ENCODE data around the gene TH. TPM values are rescaled to one million over a fixed set of nuclear protein-coding genes. Genes with fewer than 3 reads are reported as not detected.

The TH gene
- total RNA-seq, 1 experiment from 2014 or later = not detected

DNA sequence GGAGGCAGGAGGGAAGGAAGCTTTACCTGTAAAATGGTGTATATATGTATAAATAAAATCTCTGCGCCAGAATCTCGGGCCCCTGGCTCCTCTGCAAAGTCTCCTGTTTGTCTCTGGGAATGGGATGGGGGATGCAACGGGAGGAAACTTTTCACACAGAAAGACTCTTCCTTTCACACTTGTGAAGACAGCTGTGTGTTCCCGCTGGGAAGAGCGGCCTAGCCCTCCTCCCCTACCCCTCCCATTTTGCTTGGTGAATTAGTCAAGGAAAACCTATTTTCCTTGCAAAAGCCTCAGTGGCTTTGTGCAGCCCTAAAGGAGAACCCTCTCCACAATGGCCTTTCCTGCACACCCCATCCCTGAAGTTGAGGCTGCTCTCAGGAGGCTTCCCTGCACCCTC is 23.0 kb downstream of the TH start:
- no peaks in the 10 kb centered on the region for H3K36me3 ChIP-seq (ENCODE audit: control insufficient read depth, insufficient read depth, low read length)
- H3K27ac ChIP-seq (ENCODE audit: low read length) = no peak overlapping the region
- H3K9me3 ChIP-seq (ENCODE audit: control insufficient read depth, insufficient read depth, low read depth, low read length) = no peaks in the 10 kb centered on the region
- no peak for ATAC-seq
- H3K4me3 ChIP-seq (ENCODE audit: low read depth in 2 of 2, low read length in 2 of 2) = no peak overlapping the region
- ChIA-PET CTCF (interaction anchor here (1.3 to 8.3 kb wide), 3 partner anchors 11 to 266 kb away, joined by 3 to 236 read pairs (median 8); no protein-coding TSS in a partner anchor), POLR2A (interaction anchor here (0.6 kb wide), 1 partner anchor 78 kb away, joined by 3 read pairs; no protein-coding TSS in a partner anchor)
- TF ChIP-seq, protein P1, sequence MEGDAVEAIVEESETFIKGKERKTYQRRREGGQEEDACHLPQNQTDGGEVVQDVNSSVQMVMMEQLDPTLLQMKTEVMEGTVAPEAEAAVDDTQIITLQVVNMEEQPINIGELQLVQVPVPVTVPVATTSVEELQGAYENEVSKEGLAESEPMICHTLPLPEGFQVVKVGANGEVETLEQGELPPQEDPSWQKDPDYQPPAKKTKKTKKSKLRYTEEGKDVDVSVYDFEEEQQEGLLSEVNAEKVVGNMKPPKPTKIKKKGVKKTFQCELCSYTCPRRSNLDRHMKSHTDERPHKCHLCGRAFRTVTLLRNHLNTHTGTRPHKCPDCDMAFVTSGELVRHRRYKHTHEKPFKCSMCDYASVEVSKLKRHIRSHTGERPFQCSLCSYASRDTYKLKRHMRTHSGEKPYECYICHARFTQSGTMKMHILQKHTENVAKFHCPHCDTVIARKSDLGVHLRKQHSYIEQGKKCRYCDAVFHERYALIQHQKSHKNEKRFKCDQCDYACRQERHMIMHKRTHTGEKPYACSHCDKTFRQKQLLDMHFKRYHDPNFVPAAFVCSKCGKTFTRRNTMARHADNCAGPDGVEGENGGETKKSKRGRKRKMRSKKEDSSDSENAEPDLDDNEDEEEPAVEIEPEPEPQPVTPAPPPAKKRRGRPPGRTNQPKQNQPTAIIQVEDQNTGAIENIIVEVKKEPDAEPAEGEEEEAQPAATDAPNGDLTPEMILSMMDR (IDR thresholded peaks at IDR 0.05) = no peak
- TF ChIP-seq SIN3A (IDR thresholded peaks at IDR 0.05; ENCODE audit: borderline replicate concordance, insufficient read depth, low read depth, low read length) (no peak), TCF7L2 (IDR thresholded peaks at IDR 0.05; ENCODE audit: low read depth, low read length) (no peak), POLR2AphosphoS5 (IDR thresholded peaks at IDR 0.05; ENCODE audit: low read depth, low read length) (no peak)
- TF ChIP-seq, protein P2, sequence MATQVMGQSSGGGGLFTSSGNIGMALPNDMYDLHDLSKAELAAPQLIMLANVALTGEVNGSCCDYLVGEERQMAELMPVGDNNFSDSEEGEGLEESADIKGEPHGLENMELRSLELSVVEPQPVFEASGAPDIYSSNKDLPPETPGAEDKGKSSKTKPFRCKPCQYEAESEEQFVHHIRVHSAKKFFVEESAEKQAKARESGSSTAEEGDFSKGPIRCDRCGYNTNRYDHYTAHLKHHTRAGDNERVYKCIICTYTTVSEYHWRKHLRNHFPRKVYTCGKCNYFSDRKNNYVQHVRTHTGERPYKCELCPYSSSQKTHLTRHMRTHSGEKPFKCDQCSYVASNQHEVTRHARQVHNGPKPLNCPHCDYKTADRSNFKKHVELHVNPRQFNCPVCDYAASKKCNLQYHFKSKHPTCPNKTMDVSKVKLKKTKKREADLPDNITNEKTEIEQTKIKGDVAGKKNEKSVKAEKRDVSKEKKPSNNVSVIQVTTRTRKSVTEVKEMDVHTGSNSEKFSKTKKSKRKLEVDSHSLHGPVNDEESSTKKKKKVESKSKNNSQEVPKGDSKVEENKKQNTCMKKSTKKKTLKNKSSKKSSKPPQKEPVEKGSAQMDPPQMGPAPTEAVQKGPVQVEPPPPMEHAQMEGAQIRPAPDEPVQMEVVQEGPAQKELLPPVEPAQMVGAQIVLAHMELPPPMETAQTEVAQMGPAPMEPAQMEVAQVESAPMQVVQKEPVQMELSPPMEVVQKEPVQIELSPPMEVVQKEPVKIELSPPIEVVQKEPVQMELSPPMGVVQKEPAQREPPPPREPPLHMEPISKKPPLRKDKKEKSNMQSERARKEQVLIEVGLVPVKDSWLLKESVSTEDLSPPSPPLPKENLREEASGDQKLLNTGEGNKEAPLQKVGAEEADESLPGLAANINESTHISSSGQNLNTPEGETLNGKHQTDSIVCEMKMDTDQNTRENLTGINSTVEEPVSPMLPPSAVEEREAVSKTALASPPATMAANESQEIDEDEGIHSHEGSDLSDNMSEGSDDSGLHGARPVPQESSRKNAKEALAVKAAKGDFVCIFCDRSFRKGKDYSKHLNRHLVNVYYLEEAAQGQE (IDR thresholded peaks at IDR 0.05; ENCODE audit: insufficient read depth in 1 of 2, low read depth in 2 of 2, low read length in 1 of 2) = no peak
- no peak for DNase-seq (ENCODE audit: low read depth, low spot score)
- in situ Hi-C loops (cut with HindIII; ENCODE audit: low pct_unique_long_range_greater_than_20kb, low sequenced_read_pairs) = loop anchor here (10.0 kb wide), 1 partner anchor 54 kb away; no protein-coding TSS in a partner anchor
- intact Hi-C loops (cut with micrococcal nuclease; ENCODE audit: unreplicated experiment) = no loop called here
- H3K4me1 ChIP-seq (ENCODE audit: control insufficient read depth, insufficient read depth, low read length) = peaks cover 19% of the 10 kb centered on the region; the same call in 1 of the 2 replicates
- no TSS peak for BruUV-seq (replicated peaks)
- H3K27me3 ChIP-seq (ENCODE audit: control insufficient read depth, insufficient read depth, low read length) = peaks cover 32% of the 10 kb centered on the region

GRCh38 chr11:2147391-2147790 is 24.2 kb downstream of the TH start:
- in situ Hi-C loops (cut with HindIII; ENCODE audit: low pct_unique_long_range_greater_than_20kb, low sequenced_read_pairs) = loop anchor here (10.0 kb wide), 1 partner anchor 53 kb away; no protein-coding TSS in a partner anchor
- H3K4me3 ChIP-seq (ENCODE audit: low read depth in 2 of 2, low read length in 2 of 2) = no peak overlapping the region
- no peak overlapping the region for H3K27ac ChIP-seq (ENCODE audit: low read length)
- POLR2A ChIA-PET = no interaction called here
- CTCF ChIA-PET = interaction anchor here (2.4 to 8.3 kb wide), 2 partner anchors 111 to 265 kb away, joined by 8 to 236 read pairs; no protein-coding TSS in a partner anchor
- DNase-seq (ENCODE audit: low read depth, low spot score) (no peak), ATAC-seq (no peak)
- TF ChIP-seq, protein P2 (IDR thresholded peaks at IDR 0.05; ENCODE audit: insufficient read depth in 1 of 2, low read depth in 2 of 2, low read length in 1 of 2) = no peak
- TF ChIP-seq POLR2AphosphoS5 (IDR thresholded peaks at IDR 0.05; ENCODE audit: low read depth, low read length) (no peak), TCF7L2 (IDR thresholded peaks at IDR 0.05; ENCODE audit: low read depth, low read length) (no peak), SIN3A (IDR thresholded peaks at IDR 0.05; ENCODE audit: borderline replicate concordance, insufficient read depth, low read depth, low read length) (no peak)
- TF ChIP-seq, protein P1 (IDR thresholded peaks at IDR 0.05) = no peak
- no peaks in the 10 kb centered on the region for H3K36me3 ChIP-seq (ENCODE audit: control insufficient read depth, insufficient read depth, low read length)
- H3K4me1 ChIP-seq (ENCODE audit: control insufficient read depth, insufficient read depth, low read length) = peaks cover 21% of the 10 kb centered on the region; the same call in 1 of the 2 replicates
- peaks cover 44% of the 10 kb centered on the region for H3K27me3 ChIP-seq (ENCODE audit: control insufficient read depth, insufficient read depth, low read length)
- no TSS peak for BruUV-seq (replicated peaks)
- H3K9me3 ChIP-seq (ENCODE audit: control insufficient read depth, insufficient read depth, low read depth, low read length) = no peaks in the 10 kb centered on the region
- intact Hi-C loops (cut with micrococcal nuclease; ENCODE audit: unreplicated experiment) = no loop called here

Measured in Panc1 (cell line).